NT2/D1 (cell line): ENCODE data around the gene LYZL1.

Experiments used
- YY1 ChIP-seq: IDR thresholded peaks from 2 replicates; pipeline ENCODE4 v1.6.1; 2011; ENCODE audit not compliant: insufficient read length, insufficient read depth
- ZNF274 ChIP-seq: IDR thresholded peaks from 2 replicates; pipeline ENCODE4 v1.6.1; 2011; ENCODE audit warnings: mild to moderate bottlenecking, low read depth, low read length

- TF ChIP-seq ZNF274 (no peak), YY1 (no peak)
These were observed 39.9 kb upstream of the LYZL1 start for GRCh38 chr10:29249018-29249417.
